ENCODE results near the gene LCN10.
"Not testable (repeated sequence)": the region's sequence is repeated elsewhere in the genome, so short reads cannot be mapped to it uniquely, and the experiment has no call there.

Gene LCN10

GRCh38 chr9:136769710-136770191 is 27.0 kb upstream of the LCN10 start:
- DNase-seq = no peak

GRCh38 chr9:136766410-136767120 is 23.8 kb upstream of the LCN10 start:
- DNase-seq = not testable (repeated sequence)

GRCh38 chr9:136765745-136766409 is 23.1 kb upstream of the LCN10 start:
- DNase-seq = not testable (repeated sequence)

GRCh38 chr9:136765041-136765440 is 22.3 kb upstream of the LCN10 start:
- DNase-seq = no peak

GRCh38 chr9:136764301-136764891 is 21.7 kb upstream of the LCN10 start, which contains the start of gene LCN15:
TSS of gene LCN15 (minus strand) at chr9:136764518. CDS start at chr9:136764488, 30 bp downstream.
- no peak for DNase-seq

- DNase-seq = no peak
Observed at GRCh38 chr9:136763649-136764035, 20.9 kb upstream of the LCN10 start.

GRCh38 chr9:136762915-136763648 is 20.3 kb upstream of the LCN10 start:
- no peak for DNase-seq

DNA sequence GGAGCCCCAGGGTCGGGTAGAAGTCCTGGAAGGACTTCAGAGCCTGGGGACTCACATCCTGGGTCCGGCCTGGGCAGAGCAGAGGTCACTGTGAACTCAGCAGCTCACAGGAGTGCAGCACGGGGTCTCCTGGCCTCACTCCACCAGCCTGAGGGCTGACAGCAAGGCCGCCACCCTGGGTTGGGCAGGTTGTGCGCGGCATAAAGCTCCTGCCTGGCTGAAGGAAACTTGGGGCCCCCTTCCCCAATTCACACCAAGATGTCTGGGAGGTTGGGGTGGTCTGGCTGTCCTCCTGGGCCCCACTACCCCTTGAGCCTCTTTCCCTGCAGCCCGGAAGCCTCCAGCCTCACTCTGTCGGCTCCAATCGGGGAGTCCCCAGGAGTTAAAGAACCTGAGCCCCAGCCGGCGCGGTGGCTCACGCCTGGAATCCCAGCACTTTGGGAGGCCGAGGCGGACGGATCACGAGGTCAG is 19.5 kb upstream of the LCN10 start:
- no peak for DNase-seq

DNA sequence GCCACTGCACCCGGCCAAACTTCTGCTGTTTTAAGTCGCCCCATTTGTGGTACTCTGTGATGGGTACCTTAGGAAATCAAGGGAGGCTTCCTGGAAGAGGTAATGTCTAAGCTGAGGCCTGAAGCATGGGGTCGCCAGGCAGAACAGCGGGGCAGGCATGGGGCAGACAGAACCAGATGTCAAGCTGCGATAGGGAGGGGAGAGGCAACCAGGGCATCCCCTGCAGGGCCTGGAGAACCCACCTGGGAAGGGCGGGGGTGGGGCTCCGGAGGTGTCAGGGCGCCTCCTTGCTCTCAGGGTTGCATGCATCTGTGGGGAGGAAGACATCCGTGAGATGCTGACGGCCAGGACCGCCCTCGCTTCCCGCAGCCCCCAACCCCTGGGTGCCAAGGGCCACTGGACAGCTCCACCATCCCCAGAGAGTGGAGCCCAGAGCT is 18.8 kb upstream of the LCN10 start:
- DNase-seq = no peak

- peak; percentile 36 for DNase-seq
Observed at GRCh38 chr9:136760834-136761544, 18.2 kb upstream of the LCN10 start.

DNA sequence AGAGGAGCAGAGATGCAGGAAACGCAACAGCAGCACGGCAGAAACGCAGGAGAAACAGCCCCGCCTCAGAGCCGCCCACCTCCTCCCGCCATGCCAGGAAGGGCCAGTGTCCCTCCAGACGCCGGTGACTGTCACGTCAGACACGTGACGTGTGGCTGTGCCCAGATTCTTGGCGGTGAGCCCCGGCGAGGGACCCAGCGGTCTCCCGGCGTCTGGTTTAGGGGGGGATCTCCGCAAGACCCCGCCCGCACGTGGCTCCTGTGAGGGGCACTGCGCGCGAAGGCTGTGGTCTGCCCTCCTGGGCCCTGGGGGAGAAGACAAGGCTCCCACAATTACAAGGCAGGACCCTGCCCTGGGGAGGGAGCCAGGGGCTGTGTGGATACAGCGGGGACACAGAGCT is 17.7 kb upstream of the LCN10 start:
- no peak for DNase-seq

DNA sequence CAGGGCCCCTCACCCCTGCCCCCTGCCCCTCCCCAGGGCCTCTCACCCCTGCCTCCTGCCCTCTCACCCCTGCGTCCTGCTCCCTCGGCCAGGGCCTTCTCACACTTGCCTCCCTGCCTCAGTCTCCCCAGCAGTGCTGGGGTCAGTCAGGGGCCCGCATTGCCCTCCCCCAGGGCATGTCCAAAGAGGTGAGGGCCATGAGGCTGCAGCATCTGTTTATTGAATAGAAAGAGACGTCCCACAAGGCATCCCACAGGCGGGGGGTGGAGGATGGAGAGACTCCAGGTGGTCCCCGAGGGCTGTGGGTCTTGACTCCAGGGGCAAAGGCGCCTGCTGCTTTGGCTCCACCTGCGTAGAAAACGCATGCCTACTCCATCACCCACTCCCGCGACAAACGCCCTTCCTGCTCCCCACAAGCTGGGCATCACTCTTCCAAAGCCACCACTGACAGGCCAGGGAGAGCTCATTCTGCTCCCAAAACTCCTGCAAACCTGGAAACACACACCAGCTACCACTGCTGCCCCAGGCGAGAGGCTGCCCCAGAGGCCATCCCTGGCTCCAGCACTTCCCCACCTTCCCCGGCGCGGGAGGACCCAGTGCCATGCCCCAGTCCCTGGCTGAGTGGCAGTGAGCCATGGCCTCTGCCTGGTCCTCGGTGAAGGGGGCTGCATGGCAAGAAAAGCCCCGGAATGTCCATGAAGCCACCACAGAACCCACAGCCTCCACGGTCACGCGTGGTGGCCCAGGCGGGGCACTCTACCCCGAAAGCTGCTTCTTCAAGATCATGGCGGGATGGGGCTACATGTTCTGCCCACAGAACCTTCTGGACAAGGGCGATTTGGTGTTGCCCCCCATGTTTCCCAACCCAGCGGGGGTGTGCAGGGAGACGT is 16.9 kb upstream of the LCN10 start:
- no peak for DNase-seq

- no peak for DNase-seq
Observed at GRCh38 chr9:136759001-136759400, 16.3 kb upstream of the LCN10 start.

GRCh38 chr9:136757751-136758140 is 15.0 kb upstream of the LCN10 start:
- no peak for DNase-seq

GRCh38 chr9:136757328-136757727 is 14.6 kb upstream of the LCN10 start:
- no peak for DNase-seq

- no peak for DNase-seq
Observed at GRCh38 chr9:136756836-136757235, 14.1 kb upstream of the LCN10 start.

DNA sequence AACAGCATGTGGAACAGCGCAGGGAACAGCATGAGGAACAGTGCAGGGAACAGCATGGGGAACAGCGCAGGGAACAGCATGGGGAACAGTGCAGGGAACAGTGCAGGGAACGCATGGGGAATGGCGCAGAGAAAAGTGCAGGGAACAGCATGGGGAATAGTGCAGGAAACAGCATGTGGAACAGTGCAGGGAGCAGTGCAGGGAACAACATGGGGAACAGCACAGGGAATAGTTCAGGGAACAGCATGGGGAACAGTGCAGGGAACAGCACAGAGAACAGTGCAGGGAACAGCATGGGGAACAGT is 13.3 kb upstream of the LCN10 start:
- no peak for DNase-seq

- not testable (repeated sequence) for DNase-seq
Observed at GRCh38 chr9:136755302-136756133, 12.8 kb upstream of the LCN10 start.

GRCh38 chr9:136754626-136755301 is 12.0 kb upstream of the LCN10 start:
- no peak for DNase-seq

GRCh38 chr9:136754059-136754572 is 11.4 kb upstream of the LCN10 start:
- no peak for DNase-seq
